G401.6 (cell line): ENCODE measurements around the gene ARPC5.
"Not testable (repeated sequence)": the region's sequence is repeated elsewhere in the genome, so short reads cannot be mapped to it uniquely, and the experiment has no call there.

Experiments
- FAIRE-seq: peaks from 2 replicates; lab custom pipeline; 2012; peaks lifted over from hg19 to GRCh38; lab: Jason Lieb, UNC

The ARPC5 gene

GRCh38 chr1:183635606-183636333 is at the start of gene ARPC5:
TSS of gene ARPC5 (minus strand) at chr1:183635783. CDS start at chr1:183635659, 124 bp downstream.
- FAIRE-seq = peak; percentile 93

DNA sequence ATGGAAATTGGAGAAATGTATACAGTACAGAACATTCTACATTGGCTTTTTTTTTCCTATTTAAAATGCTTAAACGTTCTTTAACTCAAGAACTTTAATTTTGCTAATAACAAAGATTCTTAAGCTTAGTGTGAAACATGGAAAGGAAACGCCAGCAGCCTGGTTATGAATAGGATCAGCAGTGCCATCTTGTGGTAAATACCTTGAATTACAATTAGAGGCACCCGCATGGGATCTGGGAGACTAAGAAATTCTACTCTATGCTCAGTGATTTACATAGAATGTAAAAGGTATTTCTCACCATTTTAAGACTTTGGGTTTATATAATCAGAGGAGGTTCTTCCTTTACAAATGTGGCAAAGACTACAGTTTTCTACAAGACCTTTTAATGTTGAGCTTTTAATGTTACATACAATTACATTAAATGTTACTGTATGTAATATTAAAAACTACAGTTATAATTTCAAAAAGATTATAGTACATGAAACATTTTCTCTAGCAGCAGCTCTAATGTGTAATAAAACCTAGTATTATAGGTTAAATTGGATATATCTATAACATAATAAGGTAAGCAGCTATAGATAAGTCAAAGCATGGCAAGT is 49.6 kb upstream of the ARPC5 start:
- FAIRE-seq = peak; percentile 95

DNA sequence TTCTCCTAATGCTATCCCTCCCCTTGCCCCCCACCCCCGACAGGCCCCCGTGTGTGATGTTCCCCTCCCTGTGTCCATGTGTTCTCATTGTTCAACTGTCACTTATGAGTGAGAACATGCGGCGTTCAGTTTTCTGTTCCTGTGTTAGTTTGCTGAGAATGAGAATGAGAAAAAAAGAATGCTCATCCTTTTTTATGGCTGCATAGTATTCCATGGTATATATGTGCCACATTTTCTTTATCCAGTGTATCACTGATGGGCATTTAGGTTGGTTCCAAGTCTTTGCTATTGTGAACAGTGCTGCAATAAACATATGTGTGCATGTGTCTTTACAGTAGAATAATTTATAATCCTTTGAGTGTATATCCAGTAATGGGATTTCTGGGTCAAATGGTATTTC is 43.8 kb upstream of the ARPC5 start:
- not testable (repeated sequence) for FAIRE-seq

DNA sequence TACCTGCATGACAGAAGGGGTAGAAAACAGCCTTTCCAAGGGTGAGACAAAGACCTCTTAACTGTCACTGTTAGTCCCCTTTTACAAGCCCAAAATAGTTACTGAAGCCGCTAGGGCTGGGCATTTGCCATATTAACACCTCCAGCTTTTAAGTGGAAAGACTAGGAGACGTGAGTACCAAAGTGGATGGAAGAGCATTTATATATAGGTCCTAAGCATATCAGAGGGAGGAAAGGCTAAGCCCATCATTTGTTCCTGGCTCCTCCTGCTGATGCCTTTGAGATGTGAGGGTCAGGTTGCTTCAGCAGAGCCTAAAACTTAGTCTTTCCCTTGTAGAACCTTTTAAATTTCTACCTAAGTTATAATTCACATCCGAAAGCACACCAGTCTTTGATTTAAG is 43.2 kb upstream of the ARPC5 start:
- no peak for FAIRE-seq

DNA sequence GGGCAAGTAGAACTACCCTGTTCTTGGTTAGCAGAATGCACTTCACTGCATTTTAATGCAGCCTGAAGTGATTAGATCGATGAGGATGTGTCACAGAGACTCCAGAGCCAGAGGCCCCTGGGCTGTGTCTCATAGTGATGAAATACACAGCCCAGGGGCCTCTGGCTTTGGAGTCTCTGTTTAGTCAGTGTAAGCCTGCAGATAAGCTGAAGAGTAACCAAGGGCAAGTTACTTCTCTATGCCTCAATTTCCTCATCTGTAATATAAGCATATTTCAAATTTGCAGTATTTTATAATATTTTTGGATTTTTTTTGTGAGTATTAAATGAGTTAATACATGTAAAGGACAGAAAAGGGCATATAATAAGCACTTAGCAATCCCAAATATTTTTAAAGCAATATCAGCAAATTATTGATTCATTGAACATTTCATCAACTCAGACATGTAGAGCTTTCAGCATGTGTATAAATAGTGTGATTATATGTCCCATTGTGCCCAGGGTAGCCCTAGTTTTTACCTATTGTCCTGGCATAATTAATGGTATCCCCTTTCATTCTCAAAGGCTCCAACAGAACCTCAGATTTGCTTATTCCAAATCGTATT is 41.1 kb upstream of the ARPC5 start:
- FAIRE-seq = no peak

DNA sequence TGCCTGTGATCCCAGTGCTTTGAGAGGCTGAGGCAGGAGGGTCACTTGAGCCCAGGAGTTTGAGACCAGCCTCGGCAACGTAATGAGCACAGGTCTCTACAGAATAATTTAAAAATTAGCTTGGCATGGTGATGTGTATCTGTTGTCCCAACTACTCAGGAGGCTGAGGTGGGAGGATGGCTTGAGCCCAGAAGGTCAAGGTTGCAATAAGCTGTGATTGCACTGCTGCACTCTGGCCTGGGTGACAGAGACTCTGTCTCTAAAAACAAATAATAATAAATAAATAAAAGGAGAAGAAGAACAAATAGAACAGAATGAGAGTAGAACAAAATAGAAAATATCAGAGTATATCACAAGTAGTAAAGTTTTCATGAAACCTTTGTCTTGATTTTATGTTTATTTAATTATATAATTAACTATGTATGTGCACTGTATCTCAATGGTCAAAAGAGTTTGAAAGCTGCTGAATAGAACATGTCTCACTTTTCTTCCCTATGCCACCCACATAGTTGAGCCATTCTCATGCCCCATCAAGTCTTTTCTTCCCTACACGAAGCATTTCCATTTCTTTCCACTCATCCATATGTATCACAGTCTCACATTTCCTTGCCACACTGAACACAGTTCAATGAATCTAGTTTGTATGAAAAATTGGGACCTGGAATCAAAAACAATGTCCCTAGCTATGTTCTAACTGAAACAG is 40.5 kb upstream of the ARPC5 start:
- FAIRE-seq = no peak

- FAIRE-seq = no peak
Measured at GRCh38 chr1:183675381-183675780, 39.8 kb upstream of the ARPC5 start.

DNA sequence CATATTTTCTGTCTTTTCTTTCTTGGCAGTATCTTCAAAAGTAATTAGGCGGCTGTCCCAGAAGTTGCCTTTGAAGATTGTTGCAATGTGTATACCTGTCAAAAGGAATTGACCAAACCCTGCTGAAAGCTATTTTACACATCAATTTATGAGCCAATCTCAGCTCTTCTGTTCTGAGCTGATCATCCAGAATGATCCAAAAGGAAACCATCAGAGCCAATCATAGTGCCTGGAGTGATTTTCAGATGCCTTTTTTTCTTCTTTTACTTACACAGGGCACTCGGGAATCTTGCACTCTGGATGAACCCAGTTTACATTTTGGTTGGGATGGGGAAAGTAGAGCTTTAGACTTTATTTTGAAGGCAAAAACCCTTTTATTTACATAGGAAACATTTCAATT is 39.3 kb upstream of the ARPC5 start:
- no peak for FAIRE-seq

DNA sequence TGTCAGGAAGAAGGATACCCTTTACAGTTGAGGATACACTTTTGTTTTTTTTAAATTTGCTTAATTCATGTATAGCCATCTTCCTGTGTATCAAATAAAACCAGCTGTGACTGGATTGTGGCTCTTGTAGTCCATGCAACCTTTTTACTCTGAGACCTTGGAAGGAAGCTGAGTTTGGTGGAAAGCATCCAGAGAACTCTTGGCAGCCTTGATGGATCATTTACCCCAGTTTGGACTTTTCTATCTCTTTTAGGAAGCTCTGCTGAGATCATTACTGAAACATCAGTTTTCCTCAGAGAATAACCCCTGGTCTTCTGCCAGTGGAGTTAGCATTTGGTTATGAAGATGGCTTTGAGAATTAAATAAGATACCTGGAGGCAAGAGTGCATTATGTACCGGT is 38.8 kb upstream of the ARPC5 start:
- no peak for FAIRE-seq

DNA sequence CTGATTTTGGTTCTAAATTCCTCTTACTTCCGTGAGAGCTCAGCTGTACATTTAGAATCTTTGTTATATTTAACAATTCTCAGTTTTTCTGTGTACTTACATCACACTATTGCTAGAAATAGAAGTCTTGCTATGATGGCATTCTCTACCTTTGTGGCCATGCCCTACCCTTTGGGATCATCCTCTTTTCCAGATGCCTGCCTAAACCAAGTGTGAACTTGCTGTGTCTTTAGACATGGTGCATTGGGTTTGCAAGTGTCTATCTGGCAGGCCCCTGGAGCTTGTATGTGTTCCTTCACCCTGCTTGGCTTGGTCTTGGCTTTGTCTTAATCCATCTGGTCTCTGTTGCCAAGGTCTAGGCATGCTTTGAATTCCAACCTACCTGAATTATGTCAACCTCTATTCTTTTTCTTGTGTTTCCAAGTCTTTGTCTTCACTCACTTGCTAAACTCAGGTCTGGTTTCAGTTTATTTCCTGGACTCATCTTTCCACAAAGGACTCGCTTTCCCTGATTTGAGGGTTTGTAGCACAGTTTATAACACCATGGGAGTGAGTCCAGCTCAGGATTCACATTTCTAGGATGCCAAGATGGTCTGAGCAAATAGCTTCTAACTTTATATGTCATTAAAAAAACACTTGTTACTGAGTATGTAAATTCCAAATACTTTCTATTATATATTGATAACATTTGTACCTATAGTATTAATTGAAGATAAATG is 38.2 kb upstream of the ARPC5 start:
- no peak for FAIRE-seq

DNA sequence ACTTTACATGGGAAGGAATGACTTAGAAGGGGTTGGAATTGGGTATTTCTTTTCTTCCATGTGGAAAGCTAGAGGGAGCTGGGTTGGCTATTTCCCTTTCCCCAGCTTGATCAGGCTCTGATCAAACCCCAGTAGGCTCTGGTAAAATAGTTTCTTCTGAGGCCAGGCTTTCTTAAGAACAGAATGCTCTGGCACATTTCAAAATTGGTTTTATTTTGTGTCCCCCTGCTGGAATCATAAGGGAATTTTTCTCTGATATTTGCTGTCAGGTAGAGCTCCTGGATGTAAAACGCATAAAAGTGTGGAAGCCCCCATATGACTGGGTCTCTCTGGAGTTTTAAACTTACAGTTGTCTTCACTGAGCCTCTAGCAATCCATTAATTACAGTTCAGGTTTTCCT is 34.6 kb upstream of the ARPC5 start:
- FAIRE-seq = no peak

DNA sequence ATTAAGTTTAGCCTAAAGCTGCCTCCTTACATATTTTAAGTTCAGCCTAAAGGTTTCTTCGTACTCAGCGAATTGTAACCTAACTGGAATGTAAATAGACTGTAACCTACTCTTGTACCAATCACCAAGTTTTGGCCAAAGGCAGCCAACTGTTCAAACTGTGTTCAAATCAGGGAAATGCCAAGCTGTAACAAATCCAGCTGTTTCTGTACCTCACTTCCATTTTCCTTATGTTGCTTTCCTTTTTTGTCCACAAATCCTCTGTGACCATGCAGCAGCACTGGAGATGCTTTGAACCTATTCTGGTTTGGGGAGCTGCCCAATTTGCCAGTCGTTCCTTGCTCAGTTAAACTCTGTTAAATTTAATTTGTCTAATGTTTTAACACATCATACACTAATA is 20.8 kb upstream of the ARPC5 start:
- FAIRE-seq = no peak

DNA sequence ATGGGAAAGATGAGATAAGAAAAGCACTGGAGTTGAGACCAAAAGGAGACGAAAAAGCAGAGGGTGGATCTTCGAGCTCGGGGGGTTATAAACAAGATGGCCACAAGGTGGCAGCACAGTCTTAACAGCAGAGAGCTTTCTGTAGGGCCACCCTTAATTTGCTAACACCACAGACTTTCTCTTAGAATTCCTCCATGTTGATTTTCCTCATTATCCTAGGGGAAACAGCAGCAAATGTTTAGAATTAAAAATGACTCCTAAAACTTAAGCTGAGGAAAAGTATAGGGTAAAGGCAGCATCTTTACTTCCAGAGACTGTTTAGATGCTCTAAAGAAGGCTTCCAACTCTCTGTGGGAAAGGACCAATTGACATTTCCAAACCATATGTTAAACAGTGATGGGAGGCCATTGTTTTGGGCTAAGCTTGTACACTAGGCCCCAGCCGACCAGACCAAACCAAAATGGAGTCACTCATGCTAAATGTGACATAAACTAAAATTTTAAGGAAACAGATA is 20.0 kb upstream of the ARPC5 start:
- FAIRE-seq = peak; percentile 91

DNA sequence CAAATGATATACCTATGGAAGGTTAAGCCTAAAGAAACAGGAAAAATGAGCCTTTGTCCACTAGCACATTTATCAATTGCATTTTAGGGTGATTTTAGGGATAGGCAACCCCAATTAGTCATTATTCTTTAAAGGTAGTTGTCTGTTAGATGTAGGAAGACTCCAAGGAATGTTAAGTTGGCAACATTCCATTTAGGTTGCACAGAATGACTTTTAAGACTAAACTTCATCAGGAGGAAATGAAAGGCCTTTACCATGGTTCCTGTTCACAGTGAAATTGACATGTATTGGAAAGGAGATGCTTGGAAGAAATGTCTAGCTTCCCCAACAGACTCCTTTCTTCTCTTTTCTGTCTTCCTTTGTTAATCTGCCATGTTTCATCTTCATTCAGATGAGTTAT is 19.1 kb upstream of the ARPC5 start:
- FAIRE-seq = no peak

GRCh38 chr1:183653876-183654451 is 18.4 kb upstream of the ARPC5 start:
- FAIRE-seq = no peak

- no peak for FAIRE-seq
Measured at GRCh38 chr1:183653462-183653794, 17.8 kb upstream of the ARPC5 start.

- FAIRE-seq = no peak
Measured at GRCh38 chr1:183652547-183653461, 17.2 kb upstream of the ARPC5 start, which contains the start of gene APOBEC4. TSS of gene APOBEC4 (minus strand) at chr1:183653316. CDS start at chr1:183648781, 4,535 bp downstream.

DNA sequence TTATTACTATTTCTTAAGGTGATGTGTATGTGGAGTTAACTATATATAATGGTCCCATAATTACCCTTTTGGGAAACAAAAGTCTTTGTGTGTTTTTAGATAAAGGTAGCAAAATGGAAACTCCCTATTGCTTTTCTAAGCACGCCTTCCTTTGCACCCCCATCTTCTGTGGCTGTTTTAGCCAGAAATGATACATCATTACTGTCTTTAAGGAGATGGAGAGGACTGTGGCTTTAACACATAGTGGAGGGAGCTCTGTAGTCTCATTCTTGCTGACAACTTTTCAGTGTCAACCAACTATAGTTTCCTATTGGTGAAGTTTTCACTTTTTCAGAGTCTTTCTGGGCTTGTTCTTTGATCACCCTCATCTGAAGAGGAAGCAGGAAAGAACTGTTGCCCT is 16.5 kb upstream of the ARPC5 start:
- no peak for FAIRE-seq

DNA sequence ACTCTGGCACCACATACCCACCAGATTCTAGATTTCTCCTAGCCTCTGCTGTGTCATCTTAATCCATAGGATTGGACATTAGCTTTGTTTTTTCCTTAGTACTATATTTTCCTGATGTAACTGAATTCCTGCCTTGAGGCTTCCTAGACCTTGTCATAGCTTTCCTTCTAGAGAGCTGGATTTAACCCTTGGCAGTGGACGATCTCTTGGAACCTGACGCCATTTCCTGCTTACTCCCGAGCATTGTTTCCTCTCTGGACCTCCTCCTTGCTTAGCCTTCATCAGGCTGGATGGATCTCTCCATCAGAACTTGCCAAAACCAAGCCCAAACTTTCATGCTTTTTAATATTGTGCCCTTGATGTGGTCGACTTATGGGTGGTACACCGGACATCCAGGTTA is 16.0 kb upstream of the ARPC5 start:
- FAIRE-seq = no peak

- FAIRE-seq = no peak
Measured at GRCh38 chr1:183648042-183648441, 12.5 kb upstream of the ARPC5 start.

DNA sequence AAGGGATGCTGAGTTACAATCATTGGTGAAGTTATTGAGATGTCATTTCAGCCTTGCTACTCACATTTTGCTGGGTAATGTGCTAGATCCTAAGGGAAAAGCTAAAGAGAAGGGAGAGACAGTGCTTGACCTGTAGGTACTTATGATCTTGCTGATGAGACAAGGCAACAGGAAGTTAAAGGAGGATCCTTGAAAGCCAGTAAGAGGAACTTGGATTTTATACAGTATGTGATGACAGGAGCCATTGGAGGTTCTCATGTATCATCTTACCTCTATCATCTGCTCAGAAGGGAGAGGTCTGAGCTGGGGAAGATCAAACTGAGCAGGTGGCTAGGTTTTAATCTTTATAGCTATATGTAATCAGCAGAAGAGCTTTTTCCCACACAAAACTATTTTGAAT is 11.2 kb upstream of the ARPC5 start:
- FAIRE-seq = no peak
